GM10248 (cell line): ENCODE data around the gene SLC25A19.
A peak's percentile ranks its signal among the peaks of the same experiment; 100 is the strongest.

Experiments used
- CTCF ChIA-PET: fragments of 300-600 bp; sonication (Branson Sonifier 250); formaldehyde crosslinking; extraction: SDS; loops from one replicate; lab custom pipeline; 2021; ENCODE audit warnings: antibody characterized with exemption; lab: Yijun Ruan, JAX
- POLR2A ChIA-PET: fragments of 350-650 bp; sonication (Branson Sonifier 250); formaldehyde crosslinking; extraction: SDS; loops from one replicate; lab custom pipeline; 2020; ENCODE audit warnings: antibody characterized with exemption; lab: Yijun Ruan, JAX
- DNase-seq: peaks from one replicate; pipeline ENCODE4 v3.0.0; 2012; ENCODE audit errors: extremely low spot score
- CTCF ChIP-seq: IDR thresholded peaks from 2 replicates; pipeline ENCODE4 v1.5.1; 2012; ENCODE audit warnings: mild to moderate bottlenecking, low read depth; ENCODE audit errors: extremely low read depth, missing control alignments, control extremely low read depth

SLC25A19 gene

DNA sequence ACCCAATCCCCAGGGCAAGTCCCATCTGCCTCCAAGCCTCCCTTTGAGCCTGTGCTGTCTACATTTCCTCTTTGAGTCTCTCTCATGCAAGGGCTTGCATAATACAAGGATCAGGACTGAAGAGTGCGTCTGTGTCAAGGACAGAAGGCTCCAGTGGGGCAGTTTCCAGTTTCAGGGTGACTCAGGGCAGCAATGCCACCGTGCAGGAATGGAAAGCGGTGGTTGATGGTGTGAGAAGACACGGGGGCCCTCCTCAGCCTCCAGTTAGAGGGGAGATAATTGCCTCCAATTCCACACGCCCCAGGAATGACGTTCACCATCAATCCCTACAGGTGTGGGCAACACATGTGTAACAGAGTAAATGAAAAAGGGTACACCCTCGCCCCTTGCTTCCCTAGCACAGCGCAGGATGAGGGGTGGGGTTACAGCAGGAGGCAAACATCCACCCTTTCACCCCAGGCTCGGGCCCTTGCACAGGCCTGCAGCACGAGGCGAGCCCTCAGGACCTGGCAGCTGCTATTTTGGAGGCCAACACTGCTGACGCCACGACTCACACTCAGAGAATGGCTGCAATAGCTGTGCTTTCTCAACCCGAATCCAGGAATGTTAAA lies 24.8 kb upstream of the SLC25A19 start:
- TF ChIP-seq CTCF: no peak
- ChIA-PET POLR2A (no interaction called here), CTCF (interaction anchor here (1.2 to 1.6 kb wide), 2 partner anchors 43 to 89 kb away, joined by 3 to 4 read pairs; partner anchors contain the start of gene MIF4GD)
- peak; percentile 64 for DNase-seq

DNA sequence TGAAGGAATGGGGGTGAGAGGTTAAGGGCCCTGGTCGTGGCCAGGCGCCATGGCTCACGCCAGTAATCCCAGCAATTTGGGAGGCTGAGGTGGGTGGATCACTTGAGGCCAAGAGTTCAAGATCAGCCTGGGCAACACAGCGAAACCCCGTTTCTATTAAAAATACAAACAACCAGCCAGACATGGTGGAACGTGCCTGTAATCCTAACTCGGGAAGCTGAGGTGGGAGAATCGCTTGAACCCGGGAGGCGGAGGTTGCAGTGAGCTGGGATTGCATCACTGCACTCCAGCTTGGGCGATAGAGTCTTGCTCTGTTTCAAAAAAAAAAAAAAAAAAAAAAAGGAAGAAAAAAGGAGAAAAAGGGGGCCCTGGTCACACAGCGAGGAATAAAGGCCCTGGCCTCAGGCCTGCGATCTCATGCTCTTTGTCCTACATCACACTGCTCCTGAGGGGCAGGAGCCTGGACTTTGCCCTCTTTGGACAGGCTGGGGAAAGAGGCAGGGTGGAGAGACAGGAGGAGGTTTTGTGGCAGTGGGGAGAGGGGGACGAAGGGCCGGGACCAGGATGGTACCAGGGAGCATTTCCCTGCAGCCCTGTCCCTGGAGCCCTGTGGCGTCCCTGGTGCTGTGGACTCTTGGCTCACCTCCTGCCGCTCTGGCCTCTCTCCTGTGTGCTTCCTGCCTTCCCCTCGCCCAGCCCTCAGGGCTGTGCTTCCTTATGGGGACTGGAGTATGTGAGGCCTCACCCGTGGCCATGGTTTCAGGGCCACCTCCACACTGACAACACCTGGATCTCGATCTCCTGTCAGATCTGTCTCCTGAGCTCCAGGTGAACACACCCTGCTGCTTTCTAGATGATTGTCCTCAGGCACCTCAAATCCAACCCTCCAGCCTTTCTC lies 19.7 kb upstream of the SLC25A19 start:
- CTCF ChIA-PET: interaction anchor here (0.7 to 3.1 kb wide), 6 partner anchors 8 to 88 kb away, joined by 3 to 19 read pairs (median 6); partner anchors contain the start of gene MIF4GD
- no peak for TF ChIP-seq CTCF
- no peak for DNase-seq
- POLR2A ChIA-PET: interaction anchor here (0.8 to 1.1 kb wide), 2 partner anchors 11 to 13 kb away, joined by 3 read pairs; no protein-coding TSS in a partner anchor

DNA sequence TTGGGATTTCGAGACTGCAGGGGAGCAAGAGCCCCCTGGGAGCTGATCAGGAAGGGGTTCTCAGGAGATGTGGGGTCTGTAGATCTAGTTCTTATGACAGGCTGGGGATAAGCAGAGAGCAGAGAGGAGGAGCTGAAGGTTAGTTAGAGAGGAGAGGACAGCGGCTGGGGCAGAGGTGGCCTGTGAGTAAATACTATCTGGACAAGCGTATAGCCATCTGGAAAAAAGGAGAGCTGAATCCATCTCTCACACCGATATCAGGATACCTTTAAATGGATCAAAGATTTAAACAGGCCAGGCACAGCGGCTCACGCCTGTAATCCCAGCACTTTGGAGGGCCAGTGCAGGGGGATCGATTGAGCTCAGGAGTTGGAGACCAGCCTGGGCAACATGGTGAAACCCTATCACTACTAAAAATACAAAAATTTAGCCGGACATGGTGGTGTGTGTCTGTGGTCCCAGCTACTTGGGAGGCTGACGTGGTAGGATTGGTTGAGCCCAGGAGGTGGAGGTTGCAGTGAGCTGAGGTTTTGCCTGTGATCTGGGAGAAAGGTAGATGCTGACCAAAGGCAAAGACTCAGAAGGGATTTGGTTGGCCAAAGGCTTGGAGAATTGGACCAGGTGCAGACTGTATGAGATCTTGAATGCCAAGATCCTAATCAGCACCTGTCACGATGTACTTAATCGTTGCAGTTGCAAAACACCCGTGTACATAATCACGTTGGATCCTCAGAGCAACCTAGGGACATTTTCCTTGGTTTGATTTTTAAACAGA lies 18.9 kb upstream of the SLC25A19 start:
- POLR2A ChIA-PET: no interaction called here
- DNase-seq: no peak
- CTCF ChIA-PET: interaction anchor here (0.7 to 3.1 kb wide), 6 partner anchors 8 to 89 kb away, joined by 3 to 19 read pairs (median 6); partner anchors contain the start of gene MIF4GD
- TF ChIP-seq CTCF: no peak

DNA sequence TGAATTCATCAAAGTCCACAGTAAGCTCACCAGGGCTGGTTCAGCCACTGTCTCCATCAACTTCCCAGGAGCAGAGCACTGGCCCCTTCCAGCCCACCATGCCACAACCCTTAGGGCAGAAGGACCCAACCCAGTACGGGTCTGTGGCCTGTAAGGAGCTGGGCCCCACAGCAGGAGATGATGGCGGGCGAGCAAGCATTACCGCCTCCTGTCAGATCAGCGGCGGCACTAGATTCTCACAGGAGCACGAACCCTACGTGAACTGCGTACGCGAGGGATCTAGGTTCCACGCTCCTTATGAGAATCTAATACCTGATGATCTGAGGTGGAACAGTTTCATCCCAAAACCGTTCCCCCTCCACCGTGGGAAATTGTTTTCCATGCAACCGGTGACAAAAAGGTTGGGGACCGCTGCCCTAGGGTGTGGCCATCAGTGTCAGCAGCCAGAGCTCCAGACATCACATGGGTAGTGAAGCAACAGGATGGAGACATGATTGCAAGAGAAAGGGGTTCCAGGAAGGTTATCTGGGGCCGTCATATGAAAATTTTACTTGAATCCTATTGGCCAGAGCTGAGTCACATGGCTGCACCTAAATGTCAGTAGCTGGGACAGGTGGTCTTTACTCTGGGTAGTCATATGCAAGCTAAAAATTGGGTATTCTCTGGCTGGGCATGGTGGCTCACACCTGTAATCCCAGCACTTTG lies 12.4 kb upstream of the SLC25A19 start:
- POLR2A ChIA-PET: no interaction called here
- no peak for DNase-seq
- no peak for TF ChIP-seq CTCF
- CTCF ChIA-PET: interaction anchor here (1.1 to 1.9 kb wide), 3 partner anchors 14 to 94 kb away, joined by 3 to 4 read pairs (median 4); no protein-coding TSS in a partner anchor

GRCh38 chr17:75301049-75301448 lies 11.8 kb upstream of the SLC25A19 start:
- ChIA-PET CTCF (interaction anchor here (1.1 to 1.9 kb wide), 3 partner anchors 15 to 95 kb away, joined by 3 to 4 read pairs (median 4); no protein-coding TSS in a partner anchor), POLR2A (interaction anchor here (0.7 kb wide), 1 partner anchor 1602 kb away, joined by 6 read pairs; no protein-coding TSS in a partner anchor)
- TF ChIP-seq CTCF: no peak
- DNase-seq: no peak
